VCaP (cell line): ENCODE results near the gene MACROD2.

Source experiments
- H3K27ac ChIP-seq: fragments of 450-650 bp; 2 replicates; pipeline ENCODE4 v1.5.1; 2017
- TF ChIP-seq, protein P1 (sequence below): fragments of 450-650 bp; conservative IDR thresholded peaks from 2 replicates; pipeline ENCODE4 v1.5.1; 2017; ENCODE audit warnings: mild to moderate bottlenecking, moderate library complexity

The MACROD2 gene

DNA sequence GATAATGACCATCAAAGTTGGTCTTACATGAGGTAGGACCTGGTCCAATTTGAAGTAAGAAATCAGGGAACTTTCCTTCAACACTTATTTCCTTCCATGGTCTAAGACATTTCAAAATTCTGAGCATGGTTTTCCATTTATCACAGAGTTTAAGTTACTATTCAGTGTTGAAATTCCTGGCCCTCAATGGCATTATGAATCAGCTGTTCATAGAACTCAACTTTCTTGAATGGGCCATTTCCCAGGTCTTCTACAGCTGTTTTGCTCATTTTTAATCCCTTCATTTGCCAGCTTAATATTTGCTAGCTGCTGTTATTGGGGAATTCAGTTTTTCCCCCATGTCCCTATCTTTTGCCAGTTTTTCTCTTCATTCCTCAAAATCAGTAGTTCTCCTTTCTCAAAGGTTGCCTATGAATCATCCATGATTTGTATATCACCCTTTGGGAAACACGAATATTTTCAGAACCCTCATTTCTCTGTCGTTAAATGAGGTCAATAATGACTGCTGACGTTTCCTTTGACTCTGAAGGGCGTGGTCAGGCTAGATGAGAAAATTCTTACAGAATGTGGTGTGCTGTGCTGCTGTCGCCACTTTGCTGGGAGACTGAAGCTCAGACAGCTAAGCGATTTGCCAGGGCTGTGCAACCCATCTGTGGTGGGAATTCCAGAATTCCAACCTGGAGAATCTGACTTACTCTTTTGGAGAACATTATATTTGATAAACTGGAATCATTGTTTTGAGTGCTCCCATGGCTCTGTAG lies 558.6 kb downstream of the MACROD2 start:
- TF ChIP-seq, protein P1, sequence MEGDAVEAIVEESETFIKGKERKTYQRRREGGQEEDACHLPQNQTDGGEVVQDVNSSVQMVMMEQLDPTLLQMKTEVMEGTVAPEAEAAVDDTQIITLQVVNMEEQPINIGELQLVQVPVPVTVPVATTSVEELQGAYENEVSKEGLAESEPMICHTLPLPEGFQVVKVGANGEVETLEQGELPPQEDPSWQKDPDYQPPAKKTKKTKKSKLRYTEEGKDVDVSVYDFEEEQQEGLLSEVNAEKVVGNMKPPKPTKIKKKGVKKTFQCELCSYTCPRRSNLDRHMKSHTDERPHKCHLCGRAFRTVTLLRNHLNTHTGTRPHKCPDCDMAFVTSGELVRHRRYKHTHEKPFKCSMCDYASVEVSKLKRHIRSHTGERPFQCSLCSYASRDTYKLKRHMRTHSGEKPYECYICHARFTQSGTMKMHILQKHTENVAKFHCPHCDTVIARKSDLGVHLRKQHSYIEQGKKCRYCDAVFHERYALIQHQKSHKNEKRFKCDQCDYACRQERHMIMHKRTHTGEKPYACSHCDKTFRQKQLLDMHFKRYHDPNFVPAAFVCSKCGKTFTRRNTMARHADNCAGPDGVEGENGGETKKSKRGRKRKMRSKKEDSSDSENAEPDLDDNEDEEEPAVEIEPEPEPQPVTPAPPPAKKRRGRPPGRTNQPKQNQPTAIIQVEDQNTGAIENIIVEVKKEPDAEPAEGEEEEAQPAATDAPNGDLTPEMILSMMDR = no peak
- H3K27ac ChIP-seq = no peak overlapping the region

DNA sequence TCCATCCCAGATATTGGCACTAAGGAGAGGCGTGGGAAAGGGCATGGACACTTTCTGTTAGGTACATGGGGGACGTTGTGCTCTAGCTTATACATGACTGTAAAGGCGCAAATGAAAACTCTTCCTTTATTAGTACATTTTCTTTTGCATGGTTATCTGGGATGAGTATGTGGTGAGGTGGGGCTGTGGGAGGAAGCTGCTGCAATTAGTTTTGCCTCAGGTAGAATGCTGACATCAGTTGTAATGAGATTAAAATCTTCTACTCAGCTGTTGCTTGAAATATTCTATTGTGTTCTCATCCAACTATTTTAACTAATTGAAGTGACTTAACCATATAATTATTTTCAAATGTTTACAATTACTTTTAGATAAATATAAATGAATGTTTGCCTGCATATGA lies 560.4 kb downstream of the MACROD2 start:
- TF ChIP-seq, protein P1 = no peak
- no peak overlapping the region for H3K27ac ChIP-seq

DNA sequence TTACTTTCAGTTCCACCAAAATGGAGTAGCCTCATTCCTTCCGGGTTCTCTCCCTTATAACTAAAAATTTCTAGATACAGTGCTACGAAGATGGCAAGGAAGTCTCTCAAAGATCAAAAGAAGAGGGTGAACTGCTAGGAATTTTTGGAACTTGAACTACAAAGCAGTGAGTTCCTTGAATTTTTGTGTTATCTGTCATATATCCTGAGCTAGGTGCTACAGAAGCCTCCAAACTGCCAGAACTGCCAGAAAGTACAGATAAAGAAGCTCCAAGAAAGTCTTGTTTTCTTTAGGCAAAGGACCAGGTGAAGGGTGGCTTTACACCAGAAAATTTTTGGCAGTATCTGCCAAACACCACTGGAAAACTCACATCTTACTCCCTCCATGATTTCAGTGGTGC lies 560.9 kb downstream of the MACROD2 start:
- TF ChIP-seq, protein P1 = no peak
- no peak overlapping the region for H3K27ac ChIP-seq

DNA sequence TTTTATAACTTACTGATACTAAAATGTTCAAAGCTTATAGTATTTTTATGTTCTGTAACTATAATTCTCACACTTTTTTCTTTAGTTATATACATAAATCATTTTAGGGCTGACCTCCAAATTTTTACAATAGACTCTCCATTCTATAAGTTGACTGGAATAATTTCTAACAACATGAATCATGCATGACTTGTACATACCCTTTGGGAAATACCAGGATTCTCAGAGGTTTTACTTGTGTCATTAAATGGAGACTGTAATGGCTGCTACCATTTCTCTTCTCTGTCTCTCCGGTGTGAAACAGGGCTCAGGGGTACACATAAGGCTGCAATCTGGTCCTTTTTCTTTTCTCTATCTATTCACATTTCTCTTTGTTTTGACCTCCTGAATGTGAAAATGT lies 564.3 kb downstream of the MACROD2 start:
- H3K27ac ChIP-seq = no peak overlapping the region
- TF ChIP-seq, protein P1 = no peak

DNA sequence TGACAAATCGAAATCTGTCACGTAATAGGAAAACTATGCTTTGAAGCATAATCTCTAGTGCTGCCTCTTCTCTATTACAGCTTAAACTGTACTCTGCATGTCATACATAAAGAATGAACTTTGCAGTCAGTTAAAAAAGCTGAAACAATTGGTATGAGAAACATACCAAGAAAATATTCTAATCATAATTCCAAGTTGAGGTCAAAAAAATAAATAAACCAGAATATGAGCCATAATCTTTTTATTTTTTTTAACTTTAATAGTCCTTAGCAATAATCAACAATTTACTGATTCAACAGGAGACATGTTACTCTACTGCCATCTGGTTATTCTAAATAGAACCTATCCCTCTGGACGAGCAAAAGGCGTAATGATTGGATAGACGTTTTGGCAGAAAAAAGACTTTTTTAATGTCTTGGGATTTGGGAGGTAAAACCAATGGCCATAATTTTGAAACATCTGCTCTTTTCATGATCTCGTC lies 566.5 kb downstream of the MACROD2 start:
- TF ChIP-seq, protein P1 = peak; percentile 44
- no peak overlapping the region for H3K27ac ChIP-seq

DNA sequence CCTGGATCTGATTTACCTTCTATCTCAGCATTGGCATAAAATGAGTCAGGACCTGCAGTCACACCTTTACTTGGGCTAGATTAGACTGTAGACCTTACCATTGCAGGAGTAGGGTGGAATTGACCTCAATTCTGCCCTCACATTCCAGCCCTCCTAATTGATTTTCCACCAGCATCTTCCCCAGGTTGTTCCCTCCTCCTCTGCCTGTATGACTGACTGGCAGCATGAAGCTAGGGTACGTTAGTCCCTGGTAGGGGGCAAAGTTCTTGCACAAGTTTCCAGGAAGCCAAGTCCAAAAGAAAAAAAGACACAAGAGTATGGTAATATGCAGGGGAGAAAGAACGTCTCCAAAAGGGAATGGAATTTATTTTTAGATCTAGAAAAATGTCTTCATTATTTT lies 567.7 kb downstream of the MACROD2 start:
- no peak overlapping the region for H3K27ac ChIP-seq
- TF ChIP-seq, protein P1 = no peak

DNA sequence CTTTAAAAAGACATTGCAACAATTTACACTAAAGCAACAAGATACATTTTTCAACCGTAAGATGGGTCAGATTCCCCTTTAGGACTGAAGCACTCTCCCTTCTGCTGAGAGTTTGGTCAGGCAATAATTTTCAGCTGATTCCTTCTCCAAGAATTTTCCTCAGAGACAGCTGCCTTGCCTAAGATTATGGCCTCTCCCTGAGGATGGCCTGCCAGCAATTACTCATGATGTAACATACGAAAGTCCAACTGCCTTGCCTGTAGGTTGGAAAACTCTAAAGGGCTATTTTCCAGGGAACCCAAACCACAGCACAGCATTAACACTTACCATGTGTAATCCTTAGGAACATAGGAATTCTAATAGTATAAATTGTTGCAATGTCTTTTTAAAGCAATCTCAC lies 571.2 kb downstream of the MACROD2 start:
- TF ChIP-seq, protein P1 = no peak

More for the DNA sequence above, 571.2 kb downstream of the MACROD2 start:
- no peak overlapping the region for H3K27ac ChIP-seq
